Loucy (cell line): Measurements from ENCODE around the gene SNUPN.
A peak's percentile ranks its signal among the peaks of the same experiment; 100 is the strongest.

Experiments
- H2AFZ ChIP-seq: fragments of 200-600 bp; sonication (generic); 2 replicates; pipeline ENCODE4 v1.6.0; 2016; ENCODE audit warnings: antibody characterized with exemption, mild to moderate bottlenecking, low read length, moderate library complexity
- H3F3A ChIP-seq: fragments of 200-600 bp; 2 replicates; pipeline ENCODE4 v1.6.0; 2016; ENCODE audit warnings: antibody characterized with exemption, low read depth, mild to moderate bottlenecking
- H3K27me3 ChIP-seq: fragments of 200-600 bp; sonication (generic); 2 replicates; pipeline ENCODE4 v1.6.1; 2014; ENCODE audit warnings: low read length, mild to moderate bottlenecking; ENCODE audit not compliant: insufficient read depth, poor library complexity, severe bottlenecking
- H3K36me3 ChIP-seq: fragments of 200-600 bp; sonication (generic); 2 replicates; pipeline ENCODE4 v1.6.1; 2016; ENCODE audit warnings: low read length; ENCODE audit not compliant: insufficient read depth
- H3K4me1 ChIP-seq: fragments of 200-600 bp; sonication (generic); 2 replicates; pipeline ENCODE4 v1.5.1; 2014; ENCODE audit warnings: low read length, mild to moderate bottlenecking; ENCODE audit not compliant: insufficient read depth, poor library complexity, severe bottlenecking
- H3K4me2 ChIP-seq: fragments of 200-600 bp; sonication (generic); 2 replicates; pipeline ENCODE4 v1.6.0; 2014; ENCODE audit warnings: antibody characterized with exemption, low read length, low read depth, mild to moderate bottlenecking; ENCODE audit not compliant: poor library complexity, severe bottlenecking
- H3K4me3 ChIP-seq: fragments of 200-600 bp; sonication (generic); 2 replicates; pipeline ENCODE4 v1.5.1; 2014; ENCODE audit warnings: low read length, mild to moderate bottlenecking, mixed read lengths; ENCODE audit not compliant: poor library complexity, severe bottlenecking
- H3K79me2 ChIP-seq: fragments of 200-600 bp; sonication (generic); 2 replicates; pipeline ENCODE4 v1.6.1; 2014; ENCODE audit warnings: low read length; ENCODE audit not compliant: insufficient read depth
- H3K9ac ChIP-seq: fragments of 200-600 bp; sonication (generic); 2 replicates; pipeline ENCODE4 v1.6.0; 2014; ENCODE audit warnings: mild to moderate bottlenecking, low read depth, low read length, moderate library complexity; ENCODE audit not compliant: poor library complexity, severe bottlenecking
- H3K9me2 ChIP-seq: fragments of 200-600 bp; sonication (generic); replicated peaks from 2 replicates; pipeline ENCODE4 v1.6.1; 2016; ENCODE audit warnings: low read depth, low read length, mixed read lengths
- H3K9me3 ChIP-seq: fragments of 200-600 bp; sonication (generic); 2 replicates; pipeline ENCODE4 v1.6.1; 2014; ENCODE audit warnings: mild to moderate bottlenecking, antibody characterized with exemption, low read length, low read depth; ENCODE audit not compliant: insufficient read depth
- H4K20me1 ChIP-seq: fragments of 200-600 bp; sonication (generic); 2 replicates; pipeline ENCODE4 v1.6.0; 2014; ENCODE audit warnings: antibody characterized with exemption, low read length, mild to moderate bottlenecking; ENCODE audit not compliant: insufficient read depth, poor library complexity, severe bottlenecking
- EZH2phosphoT487 ChIP-seq: fragments of 200-600 bp; IDR thresholded peaks from 2 replicates; pipeline ENCODE4 v1.6.1; 2018; ENCODE audit warnings: antibody characterized with exemption, mild to moderate bottlenecking, moderate library complexity, borderline replicate concordance
- TF ChIP-seq, protein P1 (sequence below): fragments of 200-600 bp; sonication (generic); conservative IDR thresholded peaks from 2 replicates; pipeline ENCODE4 v1.5.1; 2014; ENCODE audit warnings: mild to moderate bottlenecking, antibody characterized with exemption, low read length

Gene SNUPN

GRCh38 chr15:75578173-75578947, 47.2 kb downstream of the SNUPN start:
- H3K79me2 ChIP-seq: peaks cover 54% of the 10 kb centered on the region
- peak overlapping the region; percentile 91 for H2AFZ ChIP-seq

GRCh38 chr15:75577401-75578172, 47.9 kb downstream of the SNUPN start:
- Histone ChIP-seq H3K9me3 (no peaks in the 10 kb centered on the region), H3K79me2 (peaks cover 62% of the 10 kb centered on the region), H3K9me2 (no peaks in the 10 kb centered on the region), H4K20me1 (peaks cover 35% of the 10 kb centered on the region), H2AFZ (peak overlapping the region; percentile 42), H3K9ac (peak overlapping the region; percentile 97), H3K4me3 (peak overlapping the region; percentile 99), H3K36me3 (no peaks in the 10 kb centered on the region), H3K4me2 (peak overlapping the region; percentile 92), H3K4me1 (peaks cover 42% of the 10 kb centered on the region), H3K27me3 (peaks cover 3% of the 10 kb centered on the region), H3F3A (no peaks in the 10 kb centered on the region)
- TF ChIP-seq EZH2phosphoT487: no peak
- TF ChIP-seq, protein P1, sequence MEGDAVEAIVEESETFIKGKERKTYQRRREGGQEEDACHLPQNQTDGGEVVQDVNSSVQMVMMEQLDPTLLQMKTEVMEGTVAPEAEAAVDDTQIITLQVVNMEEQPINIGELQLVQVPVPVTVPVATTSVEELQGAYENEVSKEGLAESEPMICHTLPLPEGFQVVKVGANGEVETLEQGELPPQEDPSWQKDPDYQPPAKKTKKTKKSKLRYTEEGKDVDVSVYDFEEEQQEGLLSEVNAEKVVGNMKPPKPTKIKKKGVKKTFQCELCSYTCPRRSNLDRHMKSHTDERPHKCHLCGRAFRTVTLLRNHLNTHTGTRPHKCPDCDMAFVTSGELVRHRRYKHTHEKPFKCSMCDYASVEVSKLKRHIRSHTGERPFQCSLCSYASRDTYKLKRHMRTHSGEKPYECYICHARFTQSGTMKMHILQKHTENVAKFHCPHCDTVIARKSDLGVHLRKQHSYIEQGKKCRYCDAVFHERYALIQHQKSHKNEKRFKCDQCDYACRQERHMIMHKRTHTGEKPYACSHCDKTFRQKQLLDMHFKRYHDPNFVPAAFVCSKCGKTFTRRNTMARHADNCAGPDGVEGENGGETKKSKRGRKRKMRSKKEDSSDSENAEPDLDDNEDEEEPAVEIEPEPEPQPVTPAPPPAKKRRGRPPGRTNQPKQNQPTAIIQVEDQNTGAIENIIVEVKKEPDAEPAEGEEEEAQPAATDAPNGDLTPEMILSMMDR: no peak

More at GRCh38 chr15:75578173-75578947, 47.2 kb downstream of the SNUPN start:
- no peaks in the 10 kb centered on the region for H3K36me3 ChIP-seq
- H3F3A ChIP-seq: no peaks in the 10 kb centered on the region
- peaks cover 27% of the 10 kb centered on the region for H4K20me1 ChIP-seq
- H3K9me3 ChIP-seq: no peaks in the 10 kb centered on the region
- no peak for TF ChIP-seq EZH2phosphoT487
- TF ChIP-seq, protein P1: no peak
- peak overlapping the region; percentile 97 for H3K9ac ChIP-seq
- peak overlapping the region; percentile 92 for H3K4me2 ChIP-seq
- H3K9me2 ChIP-seq: no peaks in the 10 kb centered on the region
- H3K4me1 ChIP-seq: peaks cover 34% of the 10 kb centered on the region
- H3K27me3 ChIP-seq: peaks cover 3% of the 10 kb centered on the region
- H3K4me3 ChIP-seq: peak overlapping the region; percentile 99

GRCh38 chr15:75573648-75574384, 51.7 kb downstream of the SNUPN start:
- H3K79me2 ChIP-seq: peaks cover 96% of the 10 kb centered on the region
- no peak overlapping the region for H2AFZ ChIP-seq
- TF ChIP-seq, protein P1: no peak
- TF ChIP-seq EZH2phosphoT487: no peak
- H3K4me1 ChIP-seq: peaks cover 48% of the 10 kb centered on the region
- peaks cover 3% of the 10 kb centered on the region for H3K27me3 ChIP-seq
- H3K9me2 ChIP-seq: no peaks in the 10 kb centered on the region
- no peaks in the 10 kb centered on the region for H3K36me3 ChIP-seq
- H3K9ac ChIP-seq: peak overlapping the region; percentile 26
- H3K9me3 ChIP-seq: no peaks in the 10 kb centered on the region
- peak overlapping the region; percentile 54 for H3K4me3 ChIP-seq
- H3K4me2 ChIP-seq: peak overlapping the region; percentile 69
- no peaks in the 10 kb centered on the region for H3F3A ChIP-seq
- H4K20me1 ChIP-seq: peaks cover 41% of the 10 kb centered on the region
